Neural cell (in vitro differentiated cells): Measurements from ENCODE around the gene AP1S1. TPM values are rescaled to one million over a fixed set of nuclear protein-coding genes. Genes with fewer than 3 reads are reported as not detected.
A peak's percentile ranks its signal among the peaks of the same experiment; 100 is the strongest.
"Not testable (repeated sequence)": the region's sequence is repeated elsewhere in the genome, so short reads cannot be mapped to it uniquely, and the experiment has no call there.

Source experiments
- H2AFZ ChIP-seq: fragments of 200-600, 300-800 bp; sonication (generic), shearing (Covaris generic); 2 replicates; pipeline ENCODE4 v1.6.0; 2014; ENCODE audit warnings: low read depth, mild to moderate bottlenecking, antibody characterized with exemption, low read length, moderate library complexity
- H3F3A ChIP-seq: fragments of 200-600 bp; shearing (Covaris generic); 2 replicates; pipeline ENCODE4 v1.6.1; 2016; ENCODE audit warnings: mild to moderate bottlenecking, moderate library complexity, mixed read lengths, antibody characterized with exemption, low read length; ENCODE audit not compliant: insufficient read depth, poor library complexity, severe bottlenecking
- H3K27ac ChIP-seq: fragments of 200-600, 300-800 bp; sonication (generic), shearing (Covaris generic); 2 replicates; pipeline ENCODE4 v1.5.1; 2014; ENCODE audit warnings: mild to moderate bottlenecking, low read length, moderate library complexity
- H3K27me3 ChIP-seq: fragments of 300-800, 200-600 bp; sonication (generic), shearing (Covaris generic); 2 replicates; pipeline ENCODE4 v1.6.0; 2014; ENCODE audit warnings: mild to moderate bottlenecking, low read depth, low read length, moderate library complexity; ENCODE audit not compliant: insufficient read depth
- H3K36me3 ChIP-seq: fragments of 300-800, 200-600 bp; sonication (generic), shearing (Covaris generic); 2 replicates; pipeline ENCODE4 v1.5.1; 2014; ENCODE audit warnings: mild to moderate bottlenecking, antibody characterized with exemption, low read length, moderate library complexity; ENCODE audit not compliant: insufficient read depth
- H3K4me2 ChIP-seq: fragments of 300-800, 200-600 bp; sonication (generic), shearing (Covaris generic); 2 replicates; pipeline ENCODE4 v1.6.0; 2014; ENCODE audit warnings: mild to moderate bottlenecking, low read length
- H3K4me3 ChIP-seq: fragments of 300-800, 200-600 bp; sonication (generic), shearing (Covaris generic); 2 replicates; pipeline ENCODE4 v1.5.1; 2014; ENCODE audit warnings: mild to moderate bottlenecking, low read length, moderate library complexity
- H3K79me2 ChIP-seq: fragments of 200-600 bp; shearing (Covaris generic); replicated peaks from 2 replicates; pipeline ENCODE4 v1.6.0; 2014; ENCODE audit warnings: mild to moderate bottlenecking, low read length, moderate library complexity; ENCODE audit not compliant: insufficient read depth
- H3K9ac ChIP-seq: fragments of 300-800, 200-600 bp; sonication (generic), shearing (Covaris generic); 2 replicates; pipeline ENCODE4 v1.6.1; 2016; ENCODE audit warnings: mild to moderate bottlenecking, low read length, mixed read lengths
- H3K9me2 ChIP-seq: fragments of 200-600 bp; shearing (Covaris generic); 2 replicates; pipeline ENCODE4 v1.6.1; 2016; ENCODE audit warnings: mild to moderate bottlenecking, low read length, mixed read lengths; ENCODE audit not compliant: insufficient read depth
- H3K9me3 ChIP-seq: fragments of 200-600, 300-800 bp; sonication (generic), shearing (Covaris generic); 2 replicates; pipeline ENCODE4 v1.6.1; 2016; ENCODE audit warnings: mild to moderate bottlenecking, mixed run types, low read length, moderate library complexity, mixed read lengths
- H4K20me1 ChIP-seq: fragments of 200-600 bp; shearing (Covaris generic); 2 replicates; pipeline ENCODE4 v1.6.1; 2016; ENCODE audit warnings: mild to moderate bottlenecking, mixed run types; ENCODE audit not compliant: insufficient read depth
- EP300 ChIP-seq: fragments of 450-650 bp; conservative IDR thresholded peaks from 2 replicates; pipeline ENCODE4 v1.6.1; 2014; ENCODE audit warnings: antibody characterized with exemption, mild to moderate bottlenecking, moderate library complexity; ENCODE audit not compliant: poor library complexity, severe bottlenecking
- EZH2 ChIP-seq: fragments of 200-600, 300-800 bp; shearing (Covaris generic), sonication (generic); IDR thresholded peaks from 2 replicates; pipeline ENCODE4 v1.6.1; 2014; ENCODE audit warnings: antibody characterized with exemption, low read length, borderline replicate concordance, mild to moderate bottlenecking; ENCODE audit not compliant: insufficient read depth, poor library complexity, severe bottlenecking
- MXI1 ChIP-seq: fragments of 450-650 bp; conservative IDR thresholded peaks from 2 replicates; pipeline ENCODE4 v1.6.1; 2014; ENCODE audit warnings: antibody characterized with exemption, mild to moderate bottlenecking; ENCODE audit not compliant: poor library complexity, severe bottlenecking
- POLR2AphosphoS5 ChIP-seq: IDR thresholded peaks from 2 replicates; pipeline ENCODE4 v1.6.1; 2012
- RAD21 ChIP-seq: fragments of 450-650 bp; conservative IDR thresholded peaks from 2 replicates; pipeline ENCODE4 v1.6.1; 2014; ENCODE audit warnings: antibody characterized with exemption, mild to moderate bottlenecking, moderate library complexity
- SMC3 ChIP-seq: fragments of 450-650 bp; conservative IDR thresholded peaks from 2 replicates; pipeline ENCODE4 v1.6.1; 2014; ENCODE audit warnings: antibody characterized with exemption, mild to moderate bottlenecking, moderate library complexity; ENCODE audit not compliant: poor library complexity
- TAF1 ChIP-seq: IDR thresholded peaks from 2 replicates; pipeline ENCODE4 v1.6.1; 2012; ENCODE audit warnings: low read depth
- polyA minus RNA-seq: library from RNA; depleted of rRNA, polyadenylated mRNA; stranded (reverse); fragments of >200 nt; gene quantifications from 2 replicates; pipeline ENCODE4 v1.2.3, GENCODE V29; 2014
- polyA plus RNA-seq: library from polyadenylated mRNA; depleted of rRNA; stranded (reverse); fragments of >200 nt; gene quantifications from 2 replicates; pipeline ENCODE4 v1.2.3, GENCODE V29; 2014
- TF ChIP-seq, protein P1 (sequence below): fragments of 450-650 bp; IDR thresholded peaks from 2 replicates; pipeline ENCODE4 v1.5.1; 2014; ENCODE audit warnings: antibody characterized with exemption, mild to moderate bottlenecking, moderate library complexity; ENCODE audit not compliant: poor library complexity, severe bottlenecking
- TF ChIP-seq, protein P2 (sequence below): IDR thresholded peaks from 2 replicates; pipeline ENCODE4 v1.6.1; 2012; ENCODE audit warnings: borderline replicate concordance

The AP1S1 gene
- 344 and 389 TPM in 2 replicates for polyA plus RNA-seq
- polyA minus RNA-seq: 99.2 and 107 TPM in 2 replicates

DNA sequence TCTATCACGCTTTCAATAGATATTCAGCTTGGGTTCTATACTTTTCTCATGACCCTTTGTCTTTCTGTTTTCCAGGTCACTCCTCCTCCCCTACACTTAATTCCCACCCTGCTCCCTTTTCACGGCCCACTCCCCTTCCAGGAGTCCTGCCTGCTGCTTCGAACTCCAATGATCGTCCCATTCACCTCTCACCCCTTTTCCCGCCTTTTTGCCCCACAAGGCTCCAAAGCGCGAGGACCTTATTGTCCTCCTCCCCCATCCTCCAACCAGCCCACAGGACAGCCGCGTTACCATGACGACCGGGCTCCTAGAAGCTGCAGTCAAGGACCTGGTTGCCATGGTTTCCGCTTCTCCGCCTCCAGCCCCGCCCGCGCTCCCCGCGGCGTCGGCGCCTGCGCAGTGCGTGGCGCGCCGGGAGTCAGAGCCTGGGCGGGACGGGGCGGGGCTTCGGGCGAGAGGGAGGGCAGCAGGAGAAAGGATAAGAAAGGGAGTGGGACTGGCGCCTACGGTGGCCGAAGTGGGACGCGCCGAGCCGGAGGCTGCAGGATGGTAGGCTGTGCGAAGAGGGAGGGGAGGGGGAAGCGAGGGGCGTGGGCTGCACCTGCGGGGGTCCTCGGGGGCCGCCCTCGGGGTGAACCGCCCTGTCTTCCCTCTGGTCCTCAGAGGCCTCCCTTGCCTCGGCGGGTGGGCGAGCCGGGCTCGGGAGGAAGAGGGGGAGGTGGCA, at the start of gene AP1S1:
AP1S1 (plus strand) TSS at position 508 of the 724 bp plus-strand sequence; CDS start at position 547, 39 bp downstream.
- H3K27me3 ChIP-seq: no peaks in the 10 kb centered on the region
- no peaks in the 10 kb centered on the region for H3K9me2 ChIP-seq
- peak within 1 kb of the TSS; percentile 92 for H3K4me2 ChIP-seq
- H3K36me3 ChIP-seq: no peaks in the 10 kb centered on the region
- H3K27ac ChIP-seq: peak within 1 kb of the TSS; percentile 93
- peak within 1 kb of the TSS; percentile 88 for H2AFZ ChIP-seq
- peak within 1 kb of the TSS; percentile 92 for H3K4me3 ChIP-seq
- no peaks in the 10 kb centered on the region for H3K9me3 ChIP-seq
- H4K20me1 ChIP-seq: no peaks in the 10 kb centered on the region
- peak within 1 kb of the TSS; percentile 94 for H3K9ac ChIP-seq
- H3K79me2 ChIP-seq: peaks cover 9% of the 10 kb centered on the region
- no peaks in the 10 kb centered on the region for H3F3A ChIP-seq
- TF ChIP-seq POLR2AphosphoS5 (peak; percentile 82), SMC3 (no peak), TAF1 (peak; percentile 66), RAD21 (no peak), EZH2 (no peak), EP300 (peak; percentile 84), MXI1 (peak; percentile 84)
- TF ChIP-seq, protein P1, sequence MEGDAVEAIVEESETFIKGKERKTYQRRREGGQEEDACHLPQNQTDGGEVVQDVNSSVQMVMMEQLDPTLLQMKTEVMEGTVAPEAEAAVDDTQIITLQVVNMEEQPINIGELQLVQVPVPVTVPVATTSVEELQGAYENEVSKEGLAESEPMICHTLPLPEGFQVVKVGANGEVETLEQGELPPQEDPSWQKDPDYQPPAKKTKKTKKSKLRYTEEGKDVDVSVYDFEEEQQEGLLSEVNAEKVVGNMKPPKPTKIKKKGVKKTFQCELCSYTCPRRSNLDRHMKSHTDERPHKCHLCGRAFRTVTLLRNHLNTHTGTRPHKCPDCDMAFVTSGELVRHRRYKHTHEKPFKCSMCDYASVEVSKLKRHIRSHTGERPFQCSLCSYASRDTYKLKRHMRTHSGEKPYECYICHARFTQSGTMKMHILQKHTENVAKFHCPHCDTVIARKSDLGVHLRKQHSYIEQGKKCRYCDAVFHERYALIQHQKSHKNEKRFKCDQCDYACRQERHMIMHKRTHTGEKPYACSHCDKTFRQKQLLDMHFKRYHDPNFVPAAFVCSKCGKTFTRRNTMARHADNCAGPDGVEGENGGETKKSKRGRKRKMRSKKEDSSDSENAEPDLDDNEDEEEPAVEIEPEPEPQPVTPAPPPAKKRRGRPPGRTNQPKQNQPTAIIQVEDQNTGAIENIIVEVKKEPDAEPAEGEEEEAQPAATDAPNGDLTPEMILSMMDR: no peak
- TF ChIP-seq, protein P2, sequence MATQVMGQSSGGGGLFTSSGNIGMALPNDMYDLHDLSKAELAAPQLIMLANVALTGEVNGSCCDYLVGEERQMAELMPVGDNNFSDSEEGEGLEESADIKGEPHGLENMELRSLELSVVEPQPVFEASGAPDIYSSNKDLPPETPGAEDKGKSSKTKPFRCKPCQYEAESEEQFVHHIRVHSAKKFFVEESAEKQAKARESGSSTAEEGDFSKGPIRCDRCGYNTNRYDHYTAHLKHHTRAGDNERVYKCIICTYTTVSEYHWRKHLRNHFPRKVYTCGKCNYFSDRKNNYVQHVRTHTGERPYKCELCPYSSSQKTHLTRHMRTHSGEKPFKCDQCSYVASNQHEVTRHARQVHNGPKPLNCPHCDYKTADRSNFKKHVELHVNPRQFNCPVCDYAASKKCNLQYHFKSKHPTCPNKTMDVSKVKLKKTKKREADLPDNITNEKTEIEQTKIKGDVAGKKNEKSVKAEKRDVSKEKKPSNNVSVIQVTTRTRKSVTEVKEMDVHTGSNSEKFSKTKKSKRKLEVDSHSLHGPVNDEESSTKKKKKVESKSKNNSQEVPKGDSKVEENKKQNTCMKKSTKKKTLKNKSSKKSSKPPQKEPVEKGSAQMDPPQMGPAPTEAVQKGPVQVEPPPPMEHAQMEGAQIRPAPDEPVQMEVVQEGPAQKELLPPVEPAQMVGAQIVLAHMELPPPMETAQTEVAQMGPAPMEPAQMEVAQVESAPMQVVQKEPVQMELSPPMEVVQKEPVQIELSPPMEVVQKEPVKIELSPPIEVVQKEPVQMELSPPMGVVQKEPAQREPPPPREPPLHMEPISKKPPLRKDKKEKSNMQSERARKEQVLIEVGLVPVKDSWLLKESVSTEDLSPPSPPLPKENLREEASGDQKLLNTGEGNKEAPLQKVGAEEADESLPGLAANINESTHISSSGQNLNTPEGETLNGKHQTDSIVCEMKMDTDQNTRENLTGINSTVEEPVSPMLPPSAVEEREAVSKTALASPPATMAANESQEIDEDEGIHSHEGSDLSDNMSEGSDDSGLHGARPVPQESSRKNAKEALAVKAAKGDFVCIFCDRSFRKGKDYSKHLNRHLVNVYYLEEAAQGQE: peak; percentile 74

- Histone ChIP-seq H2AFZ (no peak overlapping the region), H4K20me1 (no peaks in the 10 kb centered on the region), H3K4me2 (no peak overlapping the region), H3F3A (no peaks in the 10 kb centered on the region), H3K27me3 (no peaks in the 10 kb centered on the region), H3K36me3 (no peaks in the 10 kb centered on the region), H3K4me3 (no peak overlapping the region), H3K79me2 (no peaks in the 10 kb centered on the region), H3K9me2 (no peaks in the 10 kb centered on the region), H3K9me3 (no peaks in the 10 kb centered on the region), H3K27ac (no peak overlapping the region), H3K9ac (no peak overlapping the region)
- TF ChIP-seq RAD21 (no peak), SMC3 (no peak), POLR2AphosphoS5 (no peak), MXI1 (no peak), EP300 (no peak), EZH2 (no peak), TAF1 (no peak)
- TF ChIP-seq, protein P2: no peak
- TF ChIP-seq, protein P1: no peak
Measured at GRCh38 chr7:101104799-101105198, 49.5 kb upstream of the AP1S1 start.

- H3K4me2 ChIP-seq, H3K4me3 ChIP-seq, H3F3A ChIP-seq, H3K27ac ChIP-seq, H3K79me2 ChIP-seq, H3K9ac ChIP-seq, H4K20me1 ChIP-seq, H2AFZ ChIP-seq, H3K9me3 ChIP-seq, H3K36me3 ChIP-seq, H3K27me3 ChIP-seq, H3K9me2 ChIP-seq: not testable (repeated sequence)
Measured at GRCh38 chr7:101105248-101105647, 49.0 kb upstream of the AP1S1 start.
